Measurements from ENCODE around the gene MMP14.
"Not testable (repeated sequence)": the region's sequence is repeated elsewhere in the genome, so short reads cannot be mapped to it uniquely, and the experiment has no call there.

MMP14 gene

GRCh38 chr14:22842211-22843122 is 6.1 kb downstream of the MMP14 start:
- DNase-seq: no peak

- DNase-seq: no peak
Observed at GRCh38 chr14:22843123-22843925, 6.9 kb downstream of the MMP14 start.

- DNase-seq: no peak
Observed at GRCh38 chr14:22844221-22845102, 8.1 kb downstream of the MMP14 start.

- no peak for DNase-seq
Observed at GRCh38 chr14:22845103-22845394, 8.7 kb downstream of the MMP14 start.

DNA sequence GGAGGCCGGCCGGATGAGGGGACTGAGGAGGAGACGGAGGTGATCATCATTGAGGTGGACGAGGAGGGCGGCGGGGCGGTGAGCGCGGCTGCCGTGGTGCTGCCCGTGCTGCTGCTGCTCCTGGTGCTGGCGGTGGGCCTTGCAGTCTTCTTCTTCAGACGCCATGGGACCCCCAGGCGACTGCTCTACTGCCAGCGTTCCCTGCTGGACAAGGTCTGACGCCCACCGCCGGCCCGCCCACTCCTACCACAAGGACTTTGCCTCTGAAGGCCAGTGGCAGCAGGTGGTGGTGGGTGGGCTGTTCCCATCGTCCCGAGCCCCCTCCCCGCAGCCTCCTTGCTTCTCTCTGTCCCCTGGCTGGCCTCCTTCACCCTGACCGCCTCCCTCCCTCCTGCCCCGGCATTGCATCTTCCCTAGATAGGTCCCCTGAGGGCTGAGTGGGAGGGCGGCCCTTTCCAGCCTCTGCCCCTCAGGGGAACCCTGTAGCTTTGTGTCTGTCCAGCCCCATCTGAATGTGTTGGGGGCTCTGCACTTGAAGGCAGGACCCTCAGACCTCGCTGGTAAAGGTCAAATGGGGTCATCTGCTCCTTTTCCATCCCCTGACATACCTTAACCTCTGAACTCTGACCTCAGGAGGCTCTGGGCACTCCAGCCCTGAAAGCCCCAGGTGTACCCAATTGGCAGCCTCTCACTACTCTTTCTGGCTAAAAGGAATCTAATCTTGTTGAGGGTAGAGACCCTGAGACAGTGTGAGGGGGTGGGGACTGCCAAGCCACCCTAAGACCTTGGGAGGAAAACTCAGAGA is 9.6 kb downstream of the MMP14 start:
- no peak for DNase-seq

- DNase-seq: no peak
Observed at GRCh38 chr14:22846811-22847307, 10.5 kb downstream of the MMP14 start.

DNA sequence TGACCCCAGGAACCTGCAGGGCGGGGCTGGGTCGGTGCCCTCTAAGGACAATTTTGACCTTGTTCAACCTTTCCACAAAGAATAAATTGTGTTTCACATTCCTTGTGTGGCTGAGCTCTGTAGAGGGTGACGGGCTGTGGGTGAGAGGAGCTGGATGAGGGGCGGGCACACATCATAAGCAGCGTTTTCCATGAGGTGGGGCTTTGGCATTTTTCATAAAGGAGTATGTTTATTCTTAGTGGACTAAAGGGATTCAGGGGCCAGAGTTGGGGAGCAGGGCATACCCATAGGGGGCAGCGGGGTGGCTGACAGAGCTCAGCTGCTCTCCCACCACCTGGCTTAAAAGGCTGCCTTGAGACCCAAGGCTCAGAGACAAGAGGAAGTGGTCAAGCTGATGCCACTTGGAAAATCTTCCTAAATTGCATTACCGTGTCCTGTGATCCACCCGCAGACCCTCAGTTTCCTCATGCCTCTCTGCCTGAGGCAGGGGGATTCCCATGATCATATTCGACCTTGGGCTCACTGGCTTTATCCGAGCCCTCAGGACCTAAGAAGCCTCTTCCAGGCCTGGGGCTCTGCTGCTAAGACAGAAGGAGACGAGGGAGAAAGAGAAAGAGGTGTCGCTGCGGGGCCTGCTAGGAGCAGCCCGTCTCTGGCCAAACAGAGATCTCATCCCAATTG is 11.4 kb downstream of the MMP14 start:
- DNase-seq: no peak

GRCh38 chr14:22848351-22849164 is 12.2 kb downstream of the MMP14 start:
- no peak for DNase-seq

- DNase-seq: no peak
Observed at GRCh38 chr14:22849212-22849819, 12.9 kb downstream of the MMP14 start.

GRCh38 chr14:22850944-22851764 is 14.8 kb downstream of the MMP14 start:
- peak; percentile 41 for DNase-seq

GRCh38 chr14:22852178-22852577 is 15.8 kb downstream of the MMP14 start:
- not testable (repeated sequence) for DNase-seq

DNA sequence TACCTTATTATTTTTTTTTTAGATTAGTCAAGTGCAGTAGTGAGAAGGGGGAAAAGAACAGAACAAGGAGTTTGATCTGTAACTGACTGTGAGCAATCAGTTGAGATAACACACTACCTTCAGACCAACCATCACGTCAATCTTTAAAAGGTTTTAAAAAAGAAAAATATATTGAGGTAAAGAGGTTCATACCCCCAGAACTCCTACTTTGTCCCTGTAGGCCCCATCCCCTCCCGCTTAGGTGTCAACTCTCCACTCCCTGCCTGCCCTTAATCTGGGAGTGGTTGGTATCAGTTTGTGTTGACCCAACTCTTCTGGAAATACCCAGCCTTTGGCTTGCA is 16.2 kb downstream of the MMP14 start:
- DNase-seq: no peak

DNA sequence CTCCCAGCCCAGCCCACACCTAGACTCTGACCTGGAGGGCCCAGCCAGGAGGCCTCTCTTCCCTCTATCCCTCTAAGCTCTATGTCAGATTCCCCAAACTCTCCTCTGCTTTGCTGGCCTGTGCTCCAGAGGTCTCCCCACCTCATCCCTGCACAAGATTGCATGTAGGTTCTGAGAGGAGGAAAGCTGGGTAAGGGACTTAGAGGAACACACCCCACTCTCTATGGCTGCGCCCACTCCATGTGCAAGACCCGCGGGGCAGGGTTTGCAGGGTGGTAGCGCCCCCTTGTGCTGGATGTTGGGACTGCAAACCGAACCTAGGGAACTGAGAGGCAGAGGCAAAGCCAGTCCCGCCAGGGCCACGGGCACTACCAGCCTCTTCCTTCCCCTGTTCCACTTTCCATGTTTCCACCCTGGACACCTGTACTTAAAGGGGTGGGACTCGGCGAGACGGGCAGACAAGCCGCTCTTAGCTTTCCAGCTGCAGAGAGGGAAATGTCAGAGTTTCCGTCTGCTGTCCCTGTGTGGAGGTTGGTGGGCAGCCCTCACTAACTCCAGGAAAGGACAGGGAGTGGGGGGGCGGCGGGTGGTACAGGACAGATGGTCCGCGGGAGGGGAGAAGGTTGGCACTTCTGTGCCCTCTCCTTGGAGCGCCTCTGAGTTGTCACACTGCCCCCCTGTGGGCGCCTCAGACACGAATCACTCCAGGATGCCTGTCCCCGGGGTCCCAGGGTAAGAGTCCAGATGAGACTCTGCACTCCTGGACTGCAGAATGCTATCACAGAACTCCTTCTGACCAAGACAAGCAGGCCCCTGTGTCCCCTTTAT is 16.8 kb downstream of the MMP14 start:
- peak; percentile 96 for DNase-seq

GRCh38 chr14:22854296-22854695 is 17.9 kb downstream of the MMP14 start:
- DNase-seq: not testable (repeated sequence)

DNA sequence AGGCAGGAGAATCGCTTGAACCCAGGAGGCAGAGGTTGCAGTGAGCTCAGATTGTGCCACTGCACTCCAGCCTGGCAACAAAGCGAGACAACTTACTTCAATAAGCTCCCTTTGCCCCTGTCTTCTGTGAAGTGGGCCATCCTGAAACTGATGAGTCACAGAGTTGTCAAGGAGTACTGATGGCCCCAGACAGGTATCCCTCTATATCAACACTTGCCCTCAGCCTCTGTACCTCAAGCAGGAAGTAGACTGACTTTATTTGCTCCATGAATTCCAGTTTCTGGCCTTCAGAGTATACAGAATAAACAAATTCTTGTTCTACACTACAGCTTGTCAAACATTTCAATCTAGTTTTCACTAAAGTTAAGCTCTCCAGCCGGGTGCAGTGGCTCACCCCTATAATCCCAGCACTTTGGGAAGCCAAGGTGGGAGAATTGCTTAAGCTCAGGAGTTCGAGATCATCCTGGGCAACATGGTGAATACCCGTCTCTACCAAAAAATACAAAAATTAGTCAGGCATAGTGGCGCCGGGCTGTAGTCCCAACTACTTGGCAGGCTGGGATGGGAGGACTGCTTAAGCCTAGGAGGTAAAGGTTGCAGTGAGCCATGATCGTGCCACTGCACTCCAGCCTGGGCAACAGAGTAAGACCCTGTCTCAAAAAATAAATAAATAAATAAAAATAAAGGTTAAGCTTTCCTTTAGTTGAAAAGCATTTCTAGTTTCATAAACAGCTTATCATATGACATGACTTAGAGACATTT is 18.8 kb downstream of the MMP14 start:
- DNase-seq: peak; percentile 28

GRCh38 chr14:22856428-22856827 is 20.0 kb downstream of the MMP14 start:
- DNase-seq: no peak

DNA sequence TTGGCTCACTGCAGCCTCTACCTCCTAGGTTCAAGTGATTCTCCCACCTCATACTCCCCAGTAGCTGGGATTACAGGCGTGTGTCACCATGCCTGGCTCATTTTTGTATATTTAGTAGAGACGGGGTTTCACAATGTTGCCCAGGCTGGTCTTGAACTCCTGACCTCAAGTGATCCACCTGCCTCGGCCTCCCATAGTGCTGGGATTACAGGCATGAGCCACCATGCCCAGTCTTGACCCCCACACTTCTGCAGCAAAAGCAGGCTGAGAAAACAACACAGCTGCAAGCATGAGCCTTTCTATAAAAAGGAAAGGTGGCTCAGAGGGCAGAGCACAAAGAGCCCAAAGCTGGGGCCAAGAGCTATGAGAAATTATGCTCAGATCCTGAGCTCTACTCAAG is 24.0 kb downstream of the MMP14 start:
- not testable (repeated sequence) for DNase-seq

GRCh38 chr14:22861651-22862050 is 25.3 kb downstream of the MMP14 start:
- DNase-seq: no peak
